B cell (primary cell): ENCODE data around the gene ZBTB5.

ENCODE experiments used
- EZH2 ChIP-seq: IDR thresholded peaks from 2 replicates; pipeline ENCODE4 v1.6.1; 2012; ENCODE audit warnings: borderline replicate concordance, low read depth, mild to moderate bottlenecking, moderate library complexity, low read length; ENCODE audit not compliant: insufficient read depth, poor library complexity, severe bottlenecking
- TF ChIP-seq, protein P1 (sequence below): fragments of 200-600 bp; IDR thresholded peaks from one replicate; pipeline ENCODE4 v1.8.0; 2022; ENCODE audit warnings: antibody characterized with exemption, mild to moderate bottlenecking

GRCh38 chr9:37508834-37509206, 43.6 kb upstream of the ZBTB5 start:
- TF ChIP-seq, protein P1, sequence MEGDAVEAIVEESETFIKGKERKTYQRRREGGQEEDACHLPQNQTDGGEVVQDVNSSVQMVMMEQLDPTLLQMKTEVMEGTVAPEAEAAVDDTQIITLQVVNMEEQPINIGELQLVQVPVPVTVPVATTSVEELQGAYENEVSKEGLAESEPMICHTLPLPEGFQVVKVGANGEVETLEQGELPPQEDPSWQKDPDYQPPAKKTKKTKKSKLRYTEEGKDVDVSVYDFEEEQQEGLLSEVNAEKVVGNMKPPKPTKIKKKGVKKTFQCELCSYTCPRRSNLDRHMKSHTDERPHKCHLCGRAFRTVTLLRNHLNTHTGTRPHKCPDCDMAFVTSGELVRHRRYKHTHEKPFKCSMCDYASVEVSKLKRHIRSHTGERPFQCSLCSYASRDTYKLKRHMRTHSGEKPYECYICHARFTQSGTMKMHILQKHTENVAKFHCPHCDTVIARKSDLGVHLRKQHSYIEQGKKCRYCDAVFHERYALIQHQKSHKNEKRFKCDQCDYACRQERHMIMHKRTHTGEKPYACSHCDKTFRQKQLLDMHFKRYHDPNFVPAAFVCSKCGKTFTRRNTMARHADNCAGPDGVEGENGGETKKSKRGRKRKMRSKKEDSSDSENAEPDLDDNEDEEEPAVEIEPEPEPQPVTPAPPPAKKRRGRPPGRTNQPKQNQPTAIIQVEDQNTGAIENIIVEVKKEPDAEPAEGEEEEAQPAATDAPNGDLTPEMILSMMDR, result peak; percentile 21
- no peak for TF ChIP-seq EZH2
